Measurements from ENCODE around the gene SPOP.
"Not testable (repeated sequence)": the region's sequence is repeated elsewhere in the genome, so short reads cannot be mapped to it uniquely, and the experiment has no call there.

SPOP gene

GRCh38 chr17:49676276-49676868 is 1.5 kb downstream of the SPOP start:
- TF ChIP-seq, protein P1, sequence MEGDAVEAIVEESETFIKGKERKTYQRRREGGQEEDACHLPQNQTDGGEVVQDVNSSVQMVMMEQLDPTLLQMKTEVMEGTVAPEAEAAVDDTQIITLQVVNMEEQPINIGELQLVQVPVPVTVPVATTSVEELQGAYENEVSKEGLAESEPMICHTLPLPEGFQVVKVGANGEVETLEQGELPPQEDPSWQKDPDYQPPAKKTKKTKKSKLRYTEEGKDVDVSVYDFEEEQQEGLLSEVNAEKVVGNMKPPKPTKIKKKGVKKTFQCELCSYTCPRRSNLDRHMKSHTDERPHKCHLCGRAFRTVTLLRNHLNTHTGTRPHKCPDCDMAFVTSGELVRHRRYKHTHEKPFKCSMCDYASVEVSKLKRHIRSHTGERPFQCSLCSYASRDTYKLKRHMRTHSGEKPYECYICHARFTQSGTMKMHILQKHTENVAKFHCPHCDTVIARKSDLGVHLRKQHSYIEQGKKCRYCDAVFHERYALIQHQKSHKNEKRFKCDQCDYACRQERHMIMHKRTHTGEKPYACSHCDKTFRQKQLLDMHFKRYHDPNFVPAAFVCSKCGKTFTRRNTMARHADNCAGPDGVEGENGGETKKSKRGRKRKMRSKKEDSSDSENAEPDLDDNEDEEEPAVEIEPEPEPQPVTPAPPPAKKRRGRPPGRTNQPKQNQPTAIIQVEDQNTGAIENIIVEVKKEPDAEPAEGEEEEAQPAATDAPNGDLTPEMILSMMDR (IDR thresholded peaks at IDR 0.05; ENCODE audit: control insufficient read depth, extremely low read depth, insufficient read depth): no peak
- H3K4me3 ChIP-seq (ENCODE audit: low read depth, low read length): peak overlapping the region; percentile 78
- no peak for DNase-seq (ENCODE audit: low read depth)

GRCh38 chr17:49674507-49674906 is 3.4 kb downstream of the SPOP start:
- TF ChIP-seq, protein P1 (IDR thresholded peaks at IDR 0.05; ENCODE audit: control insufficient read depth, extremely low read depth, insufficient read depth): no peak
- DNase-seq (ENCODE audit: low read depth): no peak
- no peak overlapping the region for H3K4me3 ChIP-seq (ENCODE audit: low read depth, low read length)

DNA sequence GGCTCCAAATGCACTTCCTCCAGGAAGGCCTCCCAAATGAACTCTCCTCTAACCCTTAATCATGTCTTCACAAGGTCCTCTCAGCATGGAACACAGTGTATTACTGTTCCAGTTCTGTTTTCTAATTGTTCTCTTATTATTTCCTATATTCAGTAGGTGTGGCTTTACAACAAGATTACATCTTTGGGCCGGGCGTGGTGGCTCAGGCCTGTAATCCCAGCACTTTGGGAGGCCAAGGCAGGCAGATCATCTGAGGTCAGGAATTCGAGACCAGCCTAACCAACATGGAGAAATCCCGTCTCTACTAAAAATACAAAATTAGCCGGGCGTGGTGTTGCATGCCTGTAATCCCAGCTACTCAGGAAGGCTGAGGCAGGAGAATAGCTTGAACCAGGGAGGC is 4.2 kb downstream of the SPOP start:
- DNase-seq (ENCODE audit: low read depth); H3K4me3 ChIP-seq (ENCODE audit: low read depth, low read length): not testable (repeated sequence)

- DNase-seq (ENCODE audit: low read depth): no peak
- TF ChIP-seq, protein P1 (IDR thresholded peaks at IDR 0.05; ENCODE audit: control insufficient read depth, extremely low read depth, insufficient read depth): no peak
These were observed 7.3 kb downstream of the SPOP start for GRCh38 chr17:49670641-49671040.

GRCh38 chr17:49670002-49670401 is 7.9 kb downstream of the SPOP start:
- TF ChIP-seq, protein P1 (IDR thresholded peaks at IDR 0.05; ENCODE audit: control insufficient read depth, extremely low read depth, insufficient read depth): no peak
- H3K4me3 ChIP-seq (ENCODE audit: low read depth, low read length): 0 out of 2 replicates have a peak overlapping the region, but pooled peaks have one; percentile 21
- DNase-seq (ENCODE audit: low read depth): peak; percentile 61

More at GRCh38 chr17:49670641-49671040, 7.3 kb downstream of the SPOP start:
- H3K4me3 ChIP-seq (ENCODE audit: low read depth, low read length): no peak overlapping the region

DNA sequence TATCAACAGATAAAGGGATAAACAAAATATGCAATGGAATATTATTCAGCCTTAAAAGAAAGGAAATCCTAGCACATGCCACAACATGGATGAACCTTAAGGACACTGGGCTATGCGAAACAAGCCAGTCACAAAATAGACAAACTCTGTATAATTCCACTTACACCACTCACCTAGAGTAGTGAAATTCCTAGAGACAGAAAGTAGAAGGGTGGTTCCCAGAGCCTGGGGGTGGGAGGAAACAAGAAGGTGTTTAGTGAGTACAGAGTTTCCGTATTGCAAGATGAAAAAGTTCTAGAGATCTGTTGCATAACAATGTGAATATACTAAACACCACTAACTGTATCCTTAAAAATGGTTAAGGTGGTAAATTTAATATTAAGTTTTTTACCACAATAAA is 10.0 kb downstream of the SPOP start:
- no peak overlapping the region for H3K4me3 ChIP-seq (ENCODE audit: low read depth, low read length)
- DNase-seq (ENCODE audit: low read depth): no peak
- TF ChIP-seq, protein P1 (IDR thresholded peaks at IDR 0.05; ENCODE audit: control insufficient read depth, extremely low read depth, insufficient read depth): no peak

- TF ChIP-seq, protein P1 (IDR thresholded peaks at IDR 0.05; ENCODE audit: control insufficient read depth, extremely low read depth, insufficient read depth): no peak
- no peak for DNase-seq (ENCODE audit: low read depth)
- no peak overlapping the region for H3K4me3 ChIP-seq (ENCODE audit: low read depth, low read length)
These were observed 13.1 kb downstream of the SPOP start for GRCh38 chr17:49664706-49665211.

Measured in LNCaP clone FGC (cell line).